Pancreas (tissue), 10 donors: ENCODE measurements around the gene TOP3B. TPM values are rescaled to one million over a fixed set of nuclear protein-coding genes. Genes with fewer than 3 reads are reported as not detected.

Source experiments
- ATAC-seq, 4 donors: fragments of 200-7000 bp; cut with Tn5 transposase; one replicate each; pipeline versions ENCODE4 v1.8.0 to v1.9.1; 2020; ENCODE audit warnings: mild to moderate bottlenecking in 4 of 4, moderate library complexity in 4 of 4
- DNase-seq, 6 donors: peaks; one replicate each; pipeline ENCODE4 v3.0.0-alpha.2; 2020
- FAIRE-seq: peaks from 2 replicates; lab custom pipeline; 2012; peaks lifted over from hg19 to GRCh38; lab: Jason Lieb, UNC
- H3K27ac ChIP-seq, 4 donors: fragments of 200-600 bp; sonication (generic); 1 replicate in 3 of 4; 2 replicates in 1 of 4; pipeline versions ENCODE4 v1.5.0 to v1.8.0; 2020
- H3K27me3 ChIP-seq, 4 donors: fragments of 200-600 bp; one replicate each; pipeline ENCODE4 v1.8.0; 2021
- H3K36me3 ChIP-seq, 3 donors: fragments of 200-600 bp; sonication (generic) in 1 of 3; one replicate each; pipeline versions ENCODE4 v1.5.0 to v1.8.0; 2020 to 2021
- H3K4me1 ChIP-seq, 3 donors: fragments of 200-600 bp; one replicate each; pipeline ENCODE4 v1.8.0; 2021
- H3K4me3 ChIP-seq, 4 donors: fragments of 200-600 bp; sonication (generic) in 2 of 4; one replicate each; pipeline versions ENCODE4 v1.5.0 to v1.8.0; 2020 to 2021
- H3K9me3 ChIP-seq, 4 donors: fragments of 200-600 bp; one replicate each; pipeline ENCODE4 v1.8.0; 2021
- CTCF ChIP-seq, 4 donors: fragments of 200-600 bp; sonication (generic) in 3 of 4; IDR thresholded peaks; one replicate each; pipeline versions ENCODE4 v1.5.0 to v1.8.0; 2021; ENCODE audit warnings: antibody characterized with exemption in 4 of 4
- WGBS, 2 donors: extraction: QIAGEN DNeasy Blood & Tissue Kit; methylation state at CpG; one replicate each; pipeline ENCODE4 v1.1.7; 2013; 5-methylcytosine and 5-hydroxymethylcytosine counted together
- intact Hi-C, 3 donors: fragments of 100-400 bp; cut with DNase I; formaldehyde crosslinking; loops; one replicate each; pipeline versions ENCODE4 v1.11.1 to v1.14.2; 2022
- polyA plus RNA-seq, 2 donors: library from polyadenylated mRNA; stranded (reverse); fragments of 200-250 nt; gene quantifications; one replicate each; pipeline ENCODE4 v1.2.3, GENCODE V29; 2013
- total RNA-seq, 6 donors: library from RNA; stranded (reverse); fragmentation: NEBNext Ultra II Directional in 4 of 6; extraction: Animal tissue kit (Norgen Biotek cat#: 25700) in 4 of 6; gene quantifications; one replicate each; pipeline versions ENCODE4 v1.2.1 to v1.2.4, GENCODE V29; 2021 to 2023
- donor health status: healthy with polysubstance abuse.
- donor health status: DM: no; HTN: no; CAD: no; lungs with moderate emphysema.
- donor health status: DM: no; HTN: no; CAD: no.
- donor health status: control.
- donor health status: control.
- donor health status: Bipolar disorder and iron deficiency.
- donor health status: DM: yes; HTN: yes; CAD: no.
- donor health status: DM: no; HTN: no; CAD: no.
- donor health status: DM: no; HTN: no; CAD: no.
- donor health status: DM: yes; HTN: yes; CAD: no.

Gene TOP3B
- total and polyA plus RNA-seq, 8 donors, result 6.7 to 20.5 (median 11.3) TPM

- no peak for DNase-seq
- no peak for TF ChIP-seq CTCF (IDR thresholded peaks at IDR 0.05)
- intact Hi-C loops, result no loop called here
- Histone ChIP-seq H3K36me3 (no peaks in the 10 kb centered on the region), H3K9me3 (no peaks in the 10 kb centered on the region), H3K4me1 (no peaks in the 10 kb centered on the region), H3K4me3 (no peak overlapping the region), H3K27me3 (no peaks in the 10 kb centered on the region), H3K27ac (no peak overlapping the region)
- no peak for ATAC-seq
- WGBS, 2 donors, result 82 to 85% methylated on average over 6 of the region's 6 CpGs
- FAIRE-seq, result no peak
Observed at GRCh38 chr22:22022947-22023534, 40.5 kb upstream of the TOP3B start.

- WGBS, 2 donors, result 49 to 50% methylated on average over 5 of the region's 5 CpGs
Observed at GRCh38 chr22:22022255-22022840, 39.8 kb upstream of the TOP3B start.

GRCh38 chr22:22021162-22021750, 38.7 kb upstream of the TOP3B start:
- no peak overlapping the region for H3K4me3 ChIP-seq
- FAIRE-seq, result no peak

More at GRCh38 chr22:22022255-22022840, 39.8 kb upstream of the TOP3B start:
- Histone ChIP-seq H3K36me3 (no peaks in the 10 kb centered on the region), H3K9me3 (no peaks in the 10 kb centered on the region), H3K27me3 (no peaks in the 10 kb centered on the region), H3K4me3 (no peak overlapping the region), H3K4me1 (no peaks in the 10 kb centered on the region), H3K27ac (no peak overlapping the region)
- no peak for DNase-seq
- FAIRE-seq, result no peak
- intact Hi-C loops, result no loop called here
- ATAC-seq, result no peak
- TF ChIP-seq CTCF (IDR thresholded peaks at IDR 0.05), result no peak

GRCh38 chr22:22020425-22020852, 37.9 kb upstream of the TOP3B start:
- DNase-seq (no peak), ATAC-seq (no peak), FAIRE-seq (no peak)
- Histone ChIP-seq H3K27ac (no peak overlapping the region), H3K36me3 (no peaks in the 10 kb centered on the region), H3K9me3 (no peaks in the 10 kb centered on the region), H3K4me1 (no peaks in the 10 kb centered on the region), H3K4me3 (no peak overlapping the region), H3K27me3 (no peaks in the 10 kb centered on the region)
- TF ChIP-seq CTCF (IDR thresholded peaks at IDR 0.05), result no peak
- intact Hi-C loops, result no loop called here
- 86% methylated on average over 2 of the region's 2 CpGs for WGBS, 2 donors

More at GRCh38 chr22:22021162-22021750, 38.7 kb upstream of the TOP3B start:
- no peaks in the 10 kb centered on the region for H3K4me1 ChIP-seq
- no peaks in the 10 kb centered on the region for H3K27me3 ChIP-seq
- WGBS, 2 donors, result 69 to 82% methylated on average over 1 of the region's 1 CpG
- H3K9me3 ChIP-seq, result no peaks in the 10 kb centered on the region
- DNase-seq (no peak), ATAC-seq (no peak)
- TF ChIP-seq CTCF (IDR thresholded peaks at IDR 0.05), result no peak
- no peaks in the 10 kb centered on the region for H3K36me3 ChIP-seq
- no peak overlapping the region for H3K27ac ChIP-seq
- intact Hi-C loops, result no loop called here
